Measurements from ENCODE around the gene OLAH. TPM values are rescaled to one million over a fixed set of nuclear protein-coding genes. Genes with fewer than 3 reads are reported as not detected.

OLAH gene
- total RNA-seq, 1 experiment from 2014 or later, result not detected

GRCh38 chr10:15122477-15123030, 78.8 kb downstream of the OLAH start:
- Histone ChIP-seq H3K9me2 (replicated peaks; ENCODE audit: low read length) (no peaks in the 10 kb centered on the region), H3K27ac (ENCODE audit: low read length) (peak overlapping the region; percentile 98), H3K4me2 (ENCODE audit: low read length) (peak overlapping the region; percentile 41; the same call in 1 of the 2 replicates), H3K4me1 (ENCODE audit: insufficient read depth, low read length) (peaks cover 43% of the 10 kb centered on the region), H3K79me2 (ENCODE audit: low read length) (no peaks in the 10 kb centered on the region), H4K20me1 (ENCODE audit: low read length) (no peaks in the 10 kb centered on the region), H3F3A (ENCODE audit: low read length, unreplicated experiment) (no peaks in the 10 kb centered on the region), H2AFZ (ENCODE audit: low read length) (no peak overlapping the region), H3K27me3 (ENCODE audit: low read length) (no peaks in the 10 kb centered on the region), H3K9me3 (ENCODE audit: low read length) (no peaks in the 10 kb centered on the region), H3K9ac (ENCODE audit: low read length) (peak overlapping the region; percentile 74), H3K4me3 (ENCODE audit: low read length) (no peak overlapping the region), H3K36me3 (ENCODE audit: low read depth, low read length) (peaks cover 11% of the 10 kb centered on the region)
- TF ChIP-seq EZH2phosphoT487 (IDR thresholded peaks at IDR 0.05; ENCODE audit: borderline replicate concordance, low read length) (no peak), EZH2 (IDR thresholded peaks at IDR 0.05; ENCODE audit: low read length, unreplicated experiment) (no peak)
- TF ChIP-seq, protein P1, sequence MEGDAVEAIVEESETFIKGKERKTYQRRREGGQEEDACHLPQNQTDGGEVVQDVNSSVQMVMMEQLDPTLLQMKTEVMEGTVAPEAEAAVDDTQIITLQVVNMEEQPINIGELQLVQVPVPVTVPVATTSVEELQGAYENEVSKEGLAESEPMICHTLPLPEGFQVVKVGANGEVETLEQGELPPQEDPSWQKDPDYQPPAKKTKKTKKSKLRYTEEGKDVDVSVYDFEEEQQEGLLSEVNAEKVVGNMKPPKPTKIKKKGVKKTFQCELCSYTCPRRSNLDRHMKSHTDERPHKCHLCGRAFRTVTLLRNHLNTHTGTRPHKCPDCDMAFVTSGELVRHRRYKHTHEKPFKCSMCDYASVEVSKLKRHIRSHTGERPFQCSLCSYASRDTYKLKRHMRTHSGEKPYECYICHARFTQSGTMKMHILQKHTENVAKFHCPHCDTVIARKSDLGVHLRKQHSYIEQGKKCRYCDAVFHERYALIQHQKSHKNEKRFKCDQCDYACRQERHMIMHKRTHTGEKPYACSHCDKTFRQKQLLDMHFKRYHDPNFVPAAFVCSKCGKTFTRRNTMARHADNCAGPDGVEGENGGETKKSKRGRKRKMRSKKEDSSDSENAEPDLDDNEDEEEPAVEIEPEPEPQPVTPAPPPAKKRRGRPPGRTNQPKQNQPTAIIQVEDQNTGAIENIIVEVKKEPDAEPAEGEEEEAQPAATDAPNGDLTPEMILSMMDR (conservative IDR thresholded peaks at IDR 0.05; ENCODE audit: low read depth, low read length), result no peak
- DNase-seq (no peak), ATAC-seq (no peak)
- POLR2A ChIA-PET (ENCODE audit: unreplicated experiment), result no interaction called here
- intact Hi-C loops (cut with micrococcal nuclease), result loop anchor here (5.0 kb wide), 3 partner anchors 45 to 250 kb away; partner anchors contain the start of genes FAM171A1 and NMT2
- TSS peak; percentile 30 for BruUV-seq (replicated peaks)
- CTCF ChIA-PET, result interaction anchor here (0.8 kb wide), 1 partner anchor 17 kb away, joined by 4 read pairs; no protein-coding TSS in a partner anchor

Other genes starting within 250 kb of the OLAH start
- gene CDNF, start 205.9 kb upstream of the OLAH start, total RNA-seq (2014; rRNA removed), result 1.2 TPM in 1 of 2 replicates, not detected in the other
- 17.5 and 18.1 TPM in 2 replicates for gene HSPA14, start 205.6 kb upstream of the OLAH start, total RNA-seq (2014; rRNA removed)
- gene MSANTD7, start 205.6 kb upstream of the OLAH start, total RNA-seq (2014; rRNA removed), result 8.2 and 10.7 TPM in 2 replicates
- 6.4 and 6.9 TPM in 2 replicates for gene SUV39H2, start 165.1 kb upstream of the OLAH start, total RNA-seq (2014; rRNA removed)
- gene DCLRE1C, start 89.8 kb upstream of the OLAH start, total RNA-seq (2014; rRNA removed), result 3.7 and 9.8 TPM in 2 replicates
- 1.6 TPM in 1 of 2 replicates, not detected in the other for gene MEIG1, start 84.6 kb upstream of the OLAH start, total RNA-seq (2014; rRNA removed)
- gene ACBD7, start 44.8 kb downstream of the OLAH start, total RNA-seq (2014; rRNA removed), result 3.3 and 5.4 TPM in 2 replicates
- 8.5 and 9.9 TPM in 2 replicates for gene RPP38, start 53.4 kb downstream of the OLAH start, total RNA-seq (2014; rRNA removed)
- 11.0 and 14.4 TPM in 2 replicates for gene NMT2, start 124.8 kb downstream of the OLAH start, total RNA-seq (2014; rRNA removed)

Measured in PC-3 (cell line).